ENCODE results near the gene CMTM7.

DNA sequence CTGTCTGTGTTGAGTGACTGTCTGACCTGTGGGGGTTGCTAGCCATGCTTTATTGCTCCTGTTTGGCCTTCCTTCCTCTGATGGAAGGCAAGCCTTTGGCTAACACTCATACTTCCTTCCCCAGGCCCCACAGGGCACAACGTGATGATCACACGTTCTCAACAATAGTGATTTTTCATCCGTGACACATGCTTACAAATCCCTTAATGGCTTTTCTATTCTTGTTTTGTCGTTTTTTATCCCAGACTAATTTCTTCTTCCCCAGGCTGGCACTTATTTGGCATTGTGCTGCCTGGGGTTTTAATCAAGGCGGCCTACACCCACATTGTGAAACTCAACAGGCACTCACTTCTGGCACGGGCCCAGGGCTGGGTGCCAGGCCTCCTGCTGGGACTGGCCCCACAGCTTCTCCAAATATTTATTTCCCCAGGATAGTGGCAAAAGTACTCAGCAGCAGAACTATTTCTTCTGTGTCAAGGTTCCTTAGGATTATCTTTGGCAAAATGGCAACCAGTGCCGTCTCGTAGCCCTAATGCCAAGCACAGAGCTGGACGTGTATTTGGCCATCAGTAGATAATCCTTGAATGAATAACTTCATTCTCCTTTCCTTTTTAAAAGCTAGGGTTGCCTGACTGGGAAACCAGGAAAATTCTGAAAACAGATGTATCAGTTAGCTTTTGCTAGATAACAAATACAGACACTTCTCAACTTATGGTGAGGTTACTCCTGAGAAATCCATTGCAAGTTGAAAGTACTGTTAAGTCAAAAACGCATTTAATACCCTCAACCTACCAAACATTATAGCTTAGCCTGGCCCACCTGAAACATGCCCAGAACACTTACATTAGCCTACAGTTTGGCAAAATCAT, 30.6 kb downstream of the CMTM7 start:
- TF ChIP-seq CTCF (IDR thresholded peaks at IDR 0.05) (no peak), POLR2A (IDR thresholded peaks at IDR 0.05) (no peak)
